Measurements from ENCODE around the gene H2BW1.
"Not testable (repeated sequence)": the region's sequence is repeated elsewhere in the genome, so short reads cannot be mapped to it uniquely, and the experiment has no call there.

The H2BW1 gene

GRCh38 chrX:104013606-104014005 lies at the start of gene H2BW1:
Gene H2BW1, minus strand, starts transcription at chrX:104013708. Its CDS starts 132 bp downstream, at chrX:104013576.
- Histone ChIP-seq H3K4me2 (no peak within 1 kb of the TSS), H3K4me1 (ENCODE audit: low read depth, poor library complexity, severe bottlenecking) (no peaks in the 10 kb centered on the region), H3K79me2 (ENCODE audit: insufficient read depth, low read depth) (no peaks in the 10 kb centered on the region), H2AFZ (ENCODE audit: low read depth) (no peak within 1 kb of the TSS), H3K27me3 (ENCODE audit: insufficient read depth, low read depth) (no peaks in the 10 kb centered on the region), H3K27ac (no peak within 1 kb of the TSS), H3K36me3 (ENCODE audit: insufficient read depth) (no peaks in the 10 kb centered on the region), H3K9ac (no peak within 1 kb of the TSS), H3K4me3 (IDR thresholded peaks at IDR 0.05; ENCODE audit: insufficient read depth, low read depth, low read length) (no peak within 1 kb of the TSS), H4K20me1 (ENCODE audit: insufficient read depth) (no peaks in the 10 kb centered on the region)
- no peak for TF ChIP-seq CTCF (conservative IDR thresholded peaks at IDR 0.05; ENCODE audit: low read depth, low read length)

GRCh38 chrX:104062636-104063035 lies 49.1 kb upstream of the H2BW1 start:
- not testable (repeated sequence) for H2AFZ ChIP-seq (ENCODE audit: low read depth); H3K79me2 ChIP-seq (ENCODE audit: insufficient read depth, low read depth); H3K27me3 ChIP-seq (ENCODE audit: insufficient read depth, low read depth); H4K20me1 ChIP-seq (ENCODE audit: insufficient read depth); H3K9ac ChIP-seq; H3K27ac ChIP-seq; H3K4me1 ChIP-seq (ENCODE audit: low read depth, poor library complexity, severe bottlenecking); H3K4me2 ChIP-seq; H3K36me3 ChIP-seq (ENCODE audit: insufficient read depth); H3K4me3 ChIP-seq (IDR thresholded peaks at IDR 0.05; ENCODE audit: insufficient read depth, low read depth, low read length)

GRCh38 chrX:104054956-104055355 lies 41.4 kb upstream of the H2BW1 start:
- not testable (repeated sequence) for H3K4me3 ChIP-seq (IDR thresholded peaks at IDR 0.05; ENCODE audit: insufficient read depth, low read depth, low read length); H3K36me3 ChIP-seq (ENCODE audit: insufficient read depth); H3K4me2 ChIP-seq; H4K20me1 ChIP-seq (ENCODE audit: insufficient read depth); H3K27ac ChIP-seq; H3K4me1 ChIP-seq (ENCODE audit: low read depth, poor library complexity, severe bottlenecking); H3K9ac ChIP-seq; H3K27me3 ChIP-seq (ENCODE audit: insufficient read depth, low read depth); H3K79me2 ChIP-seq (ENCODE audit: insufficient read depth, low read depth); H2AFZ ChIP-seq (ENCODE audit: low read depth)

- Histone ChIP-seq H3K27me3 (ENCODE audit: insufficient read depth, low read depth) (no peaks in the 10 kb centered on the region), H2AFZ (ENCODE audit: low read depth) (no peak overlapping the region)
Observed at GRCh38 chrX:104047171-104047570, 33.7 kb upstream of the H2BW1 start.

GRCh38 chrX:104045642-104046041 lies 32.1 kb upstream of the H2BW1 start:
- Histone ChIP-seq H3K4me3 (IDR thresholded peaks at IDR 0.05; ENCODE audit: insufficient read depth, low read depth, low read length) (no peak overlapping the region), H3K9ac (no peak overlapping the region), H2AFZ (ENCODE audit: low read depth) (no peak overlapping the region), H3K4me2 (no peak overlapping the region), H3K36me3 (ENCODE audit: insufficient read depth) (no peaks in the 10 kb centered on the region), H3K79me2 (ENCODE audit: insufficient read depth, low read depth) (no peaks in the 10 kb centered on the region), H3K27ac (no peak overlapping the region), H4K20me1 (ENCODE audit: insufficient read depth) (no peaks in the 10 kb centered on the region), H3K27me3 (ENCODE audit: insufficient read depth, low read depth) (no peaks in the 10 kb centered on the region), H3K4me1 (ENCODE audit: low read depth, poor library complexity, severe bottlenecking) (no peaks in the 10 kb centered on the region)
- no peak for TF ChIP-seq CTCF (conservative IDR thresholded peaks at IDR 0.05; ENCODE audit: low read depth, low read length)

More at GRCh38 chrX:104047171-104047570, 33.7 kb upstream of the H2BW1 start:
- Histone ChIP-seq H3K36me3 (ENCODE audit: insufficient read depth) (no peaks in the 10 kb centered on the region), H4K20me1 (ENCODE audit: insufficient read depth) (no peaks in the 10 kb centered on the region), H3K4me1 (ENCODE audit: low read depth, poor library complexity, severe bottlenecking) (no peaks in the 10 kb centered on the region), H3K79me2 (ENCODE audit: insufficient read depth, low read depth) (no peaks in the 10 kb centered on the region), H3K9ac (no peak overlapping the region), H3K4me2 (no peak overlapping the region), H3K4me3 (IDR thresholded peaks at IDR 0.05; ENCODE audit: insufficient read depth, low read depth, low read length) (no peak overlapping the region), H3K27ac (no peak overlapping the region)
- TF ChIP-seq CTCF (conservative IDR thresholded peaks at IDR 0.05; ENCODE audit: low read depth, low read length): no peak

All from KMS-11 (cell line).